ENCODE results near the gene ZFP36. TPM values are rescaled to one million over a fixed set of nuclear protein-coding genes. Genes with fewer than 3 reads are reported as not detected.
A peak's percentile ranks its signal among the peaks of the same experiment; 100 is the strongest.

Gene ZFP36
- total RNA-seq, 2 donors from 2014 or later = 96.5 to 170 TPM

DNA sequence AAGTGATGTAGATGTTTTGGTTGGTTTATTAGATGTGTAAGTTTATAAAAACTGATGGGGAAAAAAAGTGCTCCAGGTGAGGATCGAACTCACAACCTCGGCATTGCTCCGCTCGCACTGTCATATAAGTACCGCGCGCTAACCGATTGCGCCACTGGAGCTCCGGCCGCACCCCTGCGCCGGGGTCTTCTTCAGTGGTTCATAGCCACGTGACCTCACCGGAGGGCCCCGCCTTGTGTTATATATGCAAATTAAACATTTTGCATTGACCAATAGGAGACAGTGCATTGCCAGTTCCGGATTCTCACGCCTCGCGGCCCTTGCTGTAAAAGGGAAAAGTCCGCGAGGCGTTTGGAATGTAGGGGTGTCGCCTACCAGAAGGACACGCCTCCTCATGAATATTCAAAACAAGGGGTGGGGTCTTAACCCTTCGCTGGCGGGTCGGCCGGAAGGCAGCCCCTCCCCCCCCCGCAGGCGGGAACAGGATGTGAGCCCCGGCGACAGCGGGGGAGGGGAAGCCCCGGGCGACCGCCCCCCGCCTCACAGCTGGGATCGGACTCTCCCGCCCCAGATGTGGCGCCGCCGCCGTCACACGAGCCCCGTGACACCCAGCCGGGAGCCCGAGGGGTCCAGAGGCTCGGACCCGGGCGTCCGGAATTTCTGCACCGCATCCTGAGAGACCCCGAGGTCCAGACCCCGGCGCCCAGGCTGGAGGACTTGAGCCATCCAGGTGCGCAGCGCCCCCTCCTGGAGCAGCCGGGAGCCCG lies 5.6 kb downstream of the ZFP36 start, which contains the start of gene PLEKHG2:
Gene PLEKHG2, plus strand, starts transcription at position 570 of the 767 bp plus-strand sequence. CDS start 1,418 bp downstream, outside the sequence.
- H3K4me3 ChIP-seq = peak within 1 kb of the TSS; percentile 73 to 76
- H3K27ac ChIP-seq = peak within 1 kb of the TSS; percentile 100
- no peaks in the 10 kb centered on the region for H3K4me1 ChIP-seq (replicated peaks)
- no peaks in the 10 kb centered on the region for H3K27me3 ChIP-seq (replicated peaks; ENCODE audit: insufficient read depth)
- DNase-seq (ENCODE audit: low spot score) = peak; percentile 99
- 1% methylated on average over 38 of the region's 60 CpGs for WGBS
- TF ChIP-seq POLR2A (IDR thresholded peaks at IDR 0.05) (peak; percentile 45), POLR2AphosphoS5 (IDR thresholded peaks at IDR 0.05) (peak; percentile 99)
- TF ChIP-seq, protein P1, sequence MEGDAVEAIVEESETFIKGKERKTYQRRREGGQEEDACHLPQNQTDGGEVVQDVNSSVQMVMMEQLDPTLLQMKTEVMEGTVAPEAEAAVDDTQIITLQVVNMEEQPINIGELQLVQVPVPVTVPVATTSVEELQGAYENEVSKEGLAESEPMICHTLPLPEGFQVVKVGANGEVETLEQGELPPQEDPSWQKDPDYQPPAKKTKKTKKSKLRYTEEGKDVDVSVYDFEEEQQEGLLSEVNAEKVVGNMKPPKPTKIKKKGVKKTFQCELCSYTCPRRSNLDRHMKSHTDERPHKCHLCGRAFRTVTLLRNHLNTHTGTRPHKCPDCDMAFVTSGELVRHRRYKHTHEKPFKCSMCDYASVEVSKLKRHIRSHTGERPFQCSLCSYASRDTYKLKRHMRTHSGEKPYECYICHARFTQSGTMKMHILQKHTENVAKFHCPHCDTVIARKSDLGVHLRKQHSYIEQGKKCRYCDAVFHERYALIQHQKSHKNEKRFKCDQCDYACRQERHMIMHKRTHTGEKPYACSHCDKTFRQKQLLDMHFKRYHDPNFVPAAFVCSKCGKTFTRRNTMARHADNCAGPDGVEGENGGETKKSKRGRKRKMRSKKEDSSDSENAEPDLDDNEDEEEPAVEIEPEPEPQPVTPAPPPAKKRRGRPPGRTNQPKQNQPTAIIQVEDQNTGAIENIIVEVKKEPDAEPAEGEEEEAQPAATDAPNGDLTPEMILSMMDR (IDR thresholded peaks at IDR 0.05) = peak in 3 of 4 experiments; percentile 93 to 94 (median 93)
- intact Hi-C loops (cut with DNase I) = loop anchor here (5.0 kb wide), 1 partner anchor 70 kb away; the partner anchor contains the start of gene SAMD4B
- no peaks in the 10 kb centered on the region for H3K9me3 ChIP-seq
- H3K36me3 ChIP-seq = peaks cover 8% of the 10 kb centered on the region in 2 donors

DNA sequence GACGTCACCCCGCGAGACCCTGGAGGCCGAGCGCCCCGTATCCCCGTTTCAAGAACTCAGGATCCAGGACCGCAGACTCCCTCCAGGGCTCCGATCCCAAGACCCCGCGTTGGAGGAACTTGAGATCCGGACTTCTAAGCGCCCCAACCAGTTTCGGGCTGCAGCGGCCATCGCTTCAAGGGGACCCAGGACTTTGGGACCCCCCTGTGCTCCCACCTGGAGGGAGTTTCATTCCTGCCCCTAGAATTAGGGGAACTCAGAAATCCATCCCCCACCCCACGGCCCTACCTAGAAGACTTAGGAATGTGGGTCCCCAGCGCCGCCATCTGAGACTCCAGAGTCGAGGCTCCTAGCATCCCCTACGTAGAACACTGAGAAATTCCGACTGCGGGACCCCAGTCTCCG lies 6.2 kb downstream of the ZFP36 start:
- intact Hi-C loops (cut with DNase I) = loop anchor here (5.0 kb wide), 1 partner anchor 71 kb away; the partner anchor contains the start of gene SAMD4B
- H3K27me3 ChIP-seq (replicated peaks; ENCODE audit: insufficient read depth) = no peaks in the 10 kb centered on the region
- peak overlapping the region; percentile 73 to 76 for H3K4me3 ChIP-seq
- under 1% methylated on average over 24 of the region's 24 CpGs for WGBS
- H3K36me3 ChIP-seq = peaks cover 7 to 8% of the 10 kb centered on the region in 2 donors
- TF ChIP-seq POLR2A (IDR thresholded peaks at IDR 0.05) (no peak), POLR2AphosphoS5 (IDR thresholded peaks at IDR 0.05) (no peak)
- TF ChIP-seq, protein P1 (IDR thresholded peaks at IDR 0.05) = peak in 1 of 4 experiments; percentile 86
- H3K9me3 ChIP-seq = no peaks in the 10 kb centered on the region
- DNase-seq (ENCODE audit: low spot score) = peak; percentile 41
- no peaks in the 10 kb centered on the region for H3K4me1 ChIP-seq (replicated peaks)
- H3K27ac ChIP-seq = peak overlapping the region; percentile 100

DNA sequence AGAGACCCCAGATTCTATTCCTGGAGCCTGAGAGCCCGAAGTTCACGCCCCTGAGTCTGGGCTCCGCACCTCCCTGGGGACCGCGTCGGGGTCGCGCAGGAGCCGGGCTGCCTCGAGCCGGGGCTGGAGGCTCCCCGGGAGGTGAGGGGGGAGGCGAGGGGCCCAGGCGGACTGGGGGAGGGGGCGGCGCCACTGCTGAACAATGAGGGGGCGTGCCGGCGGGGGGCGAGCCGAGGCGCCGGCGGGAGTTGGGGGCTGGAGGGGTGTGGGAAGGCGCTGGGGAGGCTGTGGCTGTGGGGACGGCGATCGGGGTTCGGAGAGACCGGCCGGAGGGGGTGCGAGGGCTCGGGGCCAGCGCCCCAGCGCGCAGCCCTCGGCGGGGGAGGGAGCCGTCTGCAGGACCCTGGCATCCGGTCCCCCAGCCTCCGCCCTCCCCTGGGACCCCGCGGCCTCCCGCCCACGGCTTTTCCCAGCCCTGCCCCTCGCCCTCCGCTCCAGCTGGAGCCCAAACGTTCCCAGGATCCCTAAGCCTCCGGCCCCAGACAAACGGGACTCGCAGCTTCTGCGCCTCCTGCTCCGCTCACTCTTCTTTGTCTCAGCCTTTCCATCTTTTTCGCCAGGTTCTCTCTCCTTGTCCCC lies 6.7 kb downstream of the ZFP36 start:
- TF ChIP-seq POLR2A (IDR thresholded peaks at IDR 0.05) (no peak), POLR2AphosphoS5 (IDR thresholded peaks at IDR 0.05) (no peak)
- TF ChIP-seq, protein P1 (IDR thresholded peaks at IDR 0.05) = no peak
- H3K9me3 ChIP-seq = no peaks in the 10 kb centered on the region
- peak overlapping the region; percentile 73 to 76 for H3K4me3 ChIP-seq
- peak overlapping the region; percentile 100 for H3K27ac ChIP-seq
- no peaks in the 10 kb centered on the region for H3K4me1 ChIP-seq (replicated peaks)
- 4% methylated on average over 17 of the region's 54 CpGs for WGBS
- intact Hi-C loops (cut with DNase I) = loop anchor here (5.0 kb wide), 1 partner anchor 71 kb away; the partner anchor contains the start of gene SAMD4B
- H3K27me3 ChIP-seq (replicated peaks; ENCODE audit: insufficient read depth) = no peaks in the 10 kb centered on the region
- DNase-seq (ENCODE audit: low spot score) = peak; percentile 39
- H3K36me3 ChIP-seq = peaks cover 2 to 3% of the 10 kb centered on the region in 2 donors

DNA sequence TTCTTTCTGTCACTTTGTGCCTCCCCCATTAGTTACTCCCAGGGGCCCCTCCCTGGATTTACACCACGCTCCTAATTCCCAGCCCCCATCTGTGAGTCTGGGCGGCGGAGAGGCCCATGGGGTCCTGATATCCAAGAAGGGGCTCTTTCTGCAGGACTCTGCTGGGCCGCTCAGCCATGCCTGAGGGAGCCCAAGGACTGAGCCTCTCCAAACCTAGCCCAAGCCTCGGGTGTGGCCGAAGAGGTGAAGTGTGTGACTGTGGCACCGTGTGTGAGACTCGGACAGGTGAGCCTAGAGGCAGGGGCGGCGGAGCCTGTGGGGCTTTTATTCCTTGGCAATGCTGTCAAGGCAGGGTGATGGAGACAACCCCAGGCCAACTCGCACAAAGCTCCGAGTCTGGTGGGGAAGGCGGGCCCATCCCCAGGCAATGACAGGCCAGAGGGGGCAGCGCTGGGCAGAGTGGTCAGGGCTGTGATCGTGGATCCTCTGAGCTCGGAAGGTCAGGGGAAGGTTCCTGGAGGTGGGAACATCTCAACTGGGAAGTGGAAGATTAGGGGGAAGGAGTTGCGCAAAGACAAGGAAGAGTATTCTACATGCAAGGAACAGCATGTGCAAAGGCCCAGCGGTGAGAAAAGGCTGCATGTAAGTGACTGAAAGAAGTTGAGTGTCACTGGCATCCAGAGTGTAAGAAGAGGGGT lies 7.4 kb downstream of the ZFP36 start:
- intact Hi-C loops (cut with DNase I) = loop anchor here (5.0 kb wide), 1 partner anchor 72 kb away; the partner anchor contains the start of gene SAMD4B
- no peaks in the 10 kb centered on the region for H3K4me1 ChIP-seq (replicated peaks)
- H3K4me3 ChIP-seq = peak overlapping the region; percentile 73 to 76
- H3K27ac ChIP-seq = peak overlapping the region; percentile 100
- no peak for TF ChIP-seq POLR2AphosphoS5 (IDR thresholded peaks at IDR 0.05)
- 20% methylated on average over 18 of the region's 18 CpGs for WGBS
- H3K9me3 ChIP-seq = no peaks in the 10 kb centered on the region
- no peaks in the 10 kb centered on the region for H3K27me3 ChIP-seq (replicated peaks; ENCODE audit: insufficient read depth)
- no peaks in the 10 kb centered on the region for H3K36me3 ChIP-seq
- DNase-seq (ENCODE audit: low spot score) = no peak

Measured in prostate gland (tissue), 2 donors.